ENCODE data around the gene CNPY1. TPM values are rescaled to one million over a fixed set of nuclear protein-coding genes. Genes with fewer than 3 reads are reported as not detected.

CNPY1 gene
- total and polyA plus RNA-seq, 9 of the 15 experiments (the other 6 are each of a cell fraction or from before 2014, with no cell fraction given): not detected

- TF ChIP-seq, protein P1, sequence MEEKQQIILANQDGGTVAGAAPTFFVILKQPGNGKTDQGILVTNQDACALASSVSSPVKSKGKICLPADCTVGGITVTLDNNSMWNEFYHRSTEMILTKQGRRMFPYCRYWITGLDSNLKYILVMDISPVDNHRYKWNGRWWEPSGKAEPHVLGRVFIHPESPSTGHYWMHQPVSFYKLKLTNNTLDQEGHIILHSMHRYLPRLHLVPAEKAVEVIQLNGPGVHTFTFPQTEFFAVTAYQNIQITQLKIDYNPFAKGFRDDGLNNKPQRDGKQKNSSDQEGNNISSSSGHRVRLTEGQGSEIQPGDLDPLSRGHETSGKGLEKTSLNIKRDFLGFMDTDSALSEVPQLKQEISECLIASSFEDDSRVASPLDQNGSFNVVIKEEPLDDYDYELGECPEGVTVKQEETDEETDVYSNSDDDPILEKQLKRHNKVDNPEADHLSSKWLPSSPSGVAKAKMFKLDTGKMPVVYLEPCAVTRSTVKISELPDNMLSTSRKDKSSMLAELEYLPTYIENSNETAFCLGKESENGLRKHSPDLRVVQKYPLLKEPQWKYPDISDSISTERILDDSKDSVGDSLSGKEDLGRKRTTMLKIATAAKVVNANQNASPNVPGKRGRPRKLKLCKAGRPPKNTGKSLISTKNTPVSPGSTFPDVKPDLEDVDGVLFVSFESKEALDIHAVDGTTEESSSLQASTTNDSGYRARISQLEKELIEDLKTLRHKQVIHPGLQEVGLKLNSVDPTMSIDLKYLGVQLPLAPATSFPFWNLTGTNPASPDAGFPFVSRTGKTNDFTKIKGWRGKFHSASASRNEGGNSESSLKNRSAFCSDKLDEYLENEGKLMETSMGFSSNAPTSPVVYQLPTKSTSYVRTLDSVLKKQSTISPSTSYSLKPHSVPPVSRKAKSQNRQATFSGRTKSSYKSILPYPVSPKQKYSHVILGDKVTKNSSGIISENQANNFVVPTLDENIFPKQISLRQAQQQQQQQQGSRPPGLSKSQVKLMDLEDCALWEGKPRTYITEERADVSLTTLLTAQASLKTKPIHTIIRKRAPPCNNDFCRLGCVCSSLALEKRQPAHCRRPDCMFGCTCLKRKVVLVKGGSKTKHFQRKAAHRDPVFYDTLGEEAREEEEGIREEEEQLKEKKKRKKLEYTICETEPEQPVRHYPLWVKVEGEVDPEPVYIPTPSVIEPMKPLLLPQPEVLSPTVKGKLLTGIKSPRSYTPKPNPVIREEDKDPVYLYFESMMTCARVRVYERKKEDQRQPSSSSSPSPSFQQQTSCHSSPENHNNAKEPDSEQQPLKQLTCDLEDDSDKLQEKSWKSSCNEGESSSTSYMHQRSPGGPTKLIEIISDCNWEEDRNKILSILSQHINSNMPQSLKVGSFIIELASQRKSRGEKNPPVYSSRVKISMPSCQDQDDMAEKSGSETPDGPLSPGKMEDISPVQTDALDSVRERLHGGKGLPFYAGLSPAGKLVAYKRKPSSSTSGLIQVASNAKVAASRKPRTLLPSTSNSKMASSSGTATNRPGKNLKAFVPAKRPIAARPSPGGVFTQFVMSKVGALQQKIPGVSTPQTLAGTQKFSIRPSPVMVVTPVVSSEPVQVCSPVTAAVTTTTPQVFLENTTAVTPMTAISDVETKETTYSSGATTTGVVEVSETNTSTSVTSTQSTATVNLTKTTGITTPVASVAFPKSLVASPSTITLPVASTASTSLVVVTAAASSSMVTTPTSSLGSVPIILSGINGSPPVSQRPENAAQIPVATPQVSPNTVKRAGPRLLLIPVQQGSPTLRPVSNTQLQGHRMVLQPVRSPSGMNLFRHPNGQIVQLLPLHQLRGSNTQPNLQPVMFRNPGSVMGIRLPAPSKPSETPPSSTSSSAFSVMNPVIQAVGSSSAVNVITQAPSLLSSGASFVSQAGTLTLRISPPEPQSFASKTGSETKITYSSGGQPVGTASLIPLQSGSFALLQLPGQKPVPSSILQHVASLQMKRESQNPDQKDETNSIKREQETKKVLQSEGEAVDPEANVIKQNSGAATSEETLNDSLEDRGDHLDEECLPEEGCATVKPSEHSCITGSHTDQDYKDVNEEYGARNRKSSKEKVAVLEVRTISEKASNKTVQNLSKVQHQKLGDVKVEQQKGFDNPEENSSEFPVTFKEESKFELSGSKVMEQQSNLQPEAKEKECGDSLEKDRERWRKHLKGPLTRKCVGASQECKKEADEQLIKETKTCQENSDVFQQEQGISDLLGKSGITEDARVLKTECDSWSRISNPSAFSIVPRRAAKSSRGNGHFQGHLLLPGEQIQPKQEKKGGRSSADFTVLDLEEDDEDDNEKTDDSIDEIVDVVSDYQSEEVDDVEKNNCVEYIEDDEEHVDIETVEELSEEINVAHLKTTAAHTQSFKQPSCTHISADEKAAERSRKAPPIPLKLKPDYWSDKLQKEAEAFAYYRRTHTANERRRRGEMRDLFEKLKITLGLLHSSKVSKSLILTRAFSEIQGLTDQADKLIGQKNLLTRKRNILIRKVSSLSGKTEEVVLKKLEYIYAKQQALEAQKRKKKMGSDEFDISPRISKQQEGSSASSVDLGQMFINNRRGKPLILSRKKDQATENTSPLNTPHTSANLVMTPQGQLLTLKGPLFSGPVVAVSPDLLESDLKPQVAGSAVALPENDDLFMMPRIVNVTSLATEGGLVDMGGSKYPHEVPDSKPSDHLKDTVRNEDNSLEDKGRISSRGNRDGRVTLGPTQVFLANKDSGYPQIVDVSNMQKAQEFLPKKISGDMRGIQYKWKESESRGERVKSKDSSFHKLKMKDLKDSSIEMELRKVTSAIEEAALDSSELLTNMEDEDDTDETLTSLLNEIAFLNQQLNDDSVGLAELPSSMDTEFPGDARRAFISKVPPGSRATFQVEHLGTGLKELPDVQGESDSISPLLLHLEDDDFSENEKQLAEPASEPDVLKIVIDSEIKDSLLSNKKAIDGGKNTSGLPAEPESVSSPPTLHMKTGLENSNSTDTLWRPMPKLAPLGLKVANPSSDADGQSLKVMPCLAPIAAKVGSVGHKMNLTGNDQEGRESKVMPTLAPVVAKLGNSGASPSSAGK (IDR thresholded peaks at IDR 0.05): peak; percentile 24; the same call in 1 of the 2 replicates
- no peak for TF ChIP-seq SMARCE1 (IDR thresholded peaks at IDR 0.05)
- 0 out of 2 replicates have a peak, but pooled peaks have one; percentile 27 for TF ChIP-seq E2F1 (CRISPR knock-in tag; IDR thresholded peaks at IDR 0.05)
- TF ChIP-seq, protein P2, sequence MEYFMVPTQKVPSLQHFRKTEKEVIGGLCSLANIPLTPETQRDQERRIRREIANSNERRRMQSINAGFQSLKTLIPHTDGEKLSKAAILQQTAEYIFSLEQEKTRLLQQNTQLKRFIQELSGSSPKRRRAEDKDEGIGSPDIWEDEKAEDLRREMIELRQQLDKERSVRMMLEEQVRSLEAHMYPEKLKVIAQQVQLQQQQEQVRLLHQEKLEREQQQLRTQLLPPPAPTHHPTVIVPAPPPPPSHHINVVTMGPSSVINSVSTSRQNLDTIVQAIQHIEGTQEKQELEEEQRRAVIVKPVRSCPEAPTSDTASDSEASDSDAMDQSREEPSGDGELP (CRISPR knock-in tag; IDR thresholded peaks at IDR 0.05; ENCODE audit: borderline replicate concordance): peak; percentile 74
- TF ChIP-seq XRCC5 (IDR thresholded peaks at IDR 0.05; ENCODE audit: low read depth, low read length): no peak
- TF ChIP-seq, protein P3, sequence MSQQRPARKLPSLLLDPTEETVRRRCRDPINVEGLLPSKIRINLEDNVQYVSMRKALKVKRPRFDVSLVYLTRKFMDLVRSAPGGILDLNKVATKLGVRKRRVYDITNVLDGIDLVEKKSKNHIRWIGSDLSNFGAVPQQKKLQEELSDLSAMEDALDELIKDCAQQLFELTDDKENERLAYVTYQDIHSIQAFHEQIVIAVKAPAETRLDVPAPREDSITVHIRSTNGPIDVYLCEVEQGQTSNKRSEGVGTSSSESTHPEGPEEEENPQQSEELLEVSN (IDR thresholded peaks at IDR 0.05; ENCODE audit: borderline replicate concordance in 1 of 2, extremely low read depth in 1 of 2, insufficient read depth in 1 of 2, insufficient read length in 1 of 2, low read depth in 1 of 2, low read length in 1 of 2, poor library complexity in 1 of 2, severe bottlenecking in 1 of 2): peak; percentile 56 to 68
- TF ChIP-seq TOE1 (IDR thresholded peaks at IDR 0.05; ENCODE audit: borderline replicate concordance): no peak
- no peak for TF ChIP-seq TOE1 (CRISPR knock-in tag; IDR thresholded peaks at IDR 0.05; ENCODE audit: borderline replicate concordance, low read depth)
- TF ChIP-seq CXXC5 (CRISPR knock-in tag; IDR thresholded peaks at IDR 0.05): peak; percentile 47
- TF ChIP-seq NFIC (IDR thresholded peaks at IDR 0.05): peak; percentile 61; the same call in 1 of the 2 replicates
- TF ChIP-seq ESRRB (CRISPR knock-in tag; IDR thresholded peaks at IDR 0.05; ENCODE audit: borderline replicate concordance): no peak
Observed at GRCh38 chr7:155584763-155585531, 38.6 kb upstream of the CNPY1 start (continued).

Measured in K562 (cell line).